Fibroblast of lung (primary cell): Measurements from ENCODE around the gene FCRL1. TPM values are rescaled to one million over a fixed set of nuclear protein-coding genes. Genes with fewer than 3 reads are reported as not detected.
A peak's percentile ranks its signal among the peaks of the same experiment; 100 is the strongest.

Experiments used
- DNase-seq, 2 donors: peaks; one replicate each; pipeline versions ENCODE4 v3.0.0 to v3.0.0-alpha.2; 2010; ENCODE audit warnings: low read depth in 2 of 2
- H2AFZ ChIP-seq: 2 replicates; pipeline ENCODE4 v1.5.1; 2012; ENCODE audit warnings: low read length, control low read depth, inconsistent platforms
- H3K27ac ChIP-seq: 2 replicates; pipeline ENCODE4 v1.5.1; 2011; ENCODE audit warnings: low read length, control low read depth; ENCODE audit not compliant: insufficient read depth
- H3K27me3 ChIP-seq: 2 replicates; pipeline ENCODE4 v1.5.1; 2011; ENCODE audit warnings: mild to moderate bottlenecking, low read length; ENCODE audit not compliant: control insufficient read depth, insufficient read depth
- H3K36me3 ChIP-seq: 2 replicates; pipeline ENCODE4 v1.5.1; 2011; ENCODE audit warnings: low read length; ENCODE audit not compliant: control insufficient read depth, insufficient read depth
- H3K4me1 ChIP-seq: 2 replicates; pipeline ENCODE4 v1.5.1; 2011; ENCODE audit warnings: low read length; ENCODE audit not compliant: control insufficient read depth, insufficient read depth; ENCODE audit errors: extremely low read depth
- H3K4me2 ChIP-seq: 2 replicates; pipeline ENCODE4 v1.5.1; 2011; ENCODE audit warnings: low read length, control low read depth; ENCODE audit not compliant: insufficient read depth; ENCODE audit errors: extremely low read depth
- H3K4me3 ChIP-seq, 4 experiments: fragments of 200-600 bp in 1 of 4; sonication (generic) in 1 of 4; replicated peaks in 1 of 4; 2 replicates each; pipeline ENCODE4 v1.5.1; 2011 to 2016; ENCODE audit warnings: low read length in 4 of 4, low read depth in 3 of 4, mild to moderate bottlenecking in 3 of 4, control low read depth in 2 of 4, inconsistent platforms in 1 of 4, mixed read lengths in 1 of 4; ENCODE audit not compliant: insufficient read depth in 1 of 4; ENCODE audit errors: control extremely low read depth in 1 of 4
- H3K79me2 ChIP-seq: 2 replicates; pipeline ENCODE4 v1.5.1; 2012; ENCODE audit warnings: mild to moderate bottlenecking, low read length, inconsistent platforms; ENCODE audit not compliant: control insufficient read depth, insufficient read depth
- H3K9ac ChIP-seq: 2 replicates; pipeline ENCODE4 v1.5.1; 2011; ENCODE audit warnings: mild to moderate bottlenecking, low read length, control low read depth; ENCODE audit not compliant: insufficient read depth
- H3K9me3 ChIP-seq: 2 replicates; pipeline ENCODE4 v1.5.1; 2012; ENCODE audit warnings: low read depth, low read length; ENCODE audit not compliant: control insufficient read depth, insufficient read depth
- H4K20me1 ChIP-seq: 2 replicates; pipeline ENCODE4 v1.5.1; 2011; ENCODE audit warnings: low read length; ENCODE audit not compliant: control insufficient read depth, insufficient read depth; ENCODE audit errors: extremely low read depth
- EZH2 ChIP-seq: IDR thresholded peaks from 2 replicates; pipeline ENCODE4 v1.5.1; 2012; ENCODE audit warnings: low read length, control low read depth, mild to moderate bottlenecking; ENCODE audit errors: missing control alignments
- polyA plus RNA-seq, 2 donors: library from polyadenylated mRNA; depleted of rRNA in 1 of 2; stranded (reverse) in 1 of 2; unstranded in 1 of 2; fragments of >200 nt; gene quantifications; 2 replicates each; pipeline ENCODE4 v1.2.1, GENCODE V29; 2011 to 2012; ENCODE audit warnings: missing spikeins in 1 of 2
- total RNA-seq: library from RNA; depleted of rRNA; stranded (reverse); fragments of >200 nt; gene quantifications from 2 replicates; pipeline ENCODE4 v1.2.1, GENCODE V29; 2014
- TF ChIP-seq, protein P1 (sequence below), 2 donors: IDR thresholded peaks in 1 of 2; conservative IDR thresholded peaks in 1 of 2; 1 replicate in 1 of 2; 2 replicates in 1 of 2; pipeline ENCODE4 v1.5.1; 2011 to 2012; ENCODE audit warnings: low read length in 2 of 2, control low read depth in 1 of 2, inconsistent platforms in 1 of 2, low read depth in 1 of 2, mild to moderate bottlenecking in 1 of 2

Gene FCRL1
- total and polyA plus RNA-seq, 2 donors (not counting 1 experiment from before 2014, with no cell fraction given) = not detected

- Histone ChIP-seq H3K79me2 (no peaks in the 10 kb centered on the region), H3K9me3 (no peaks in the 10 kb centered on the region), H3K9ac (no peak overlapping the region), H3K27me3 (no peaks in the 10 kb centered on the region), H3K4me3 (no peak overlapping the region), H3K36me3 (no peaks in the 10 kb centered on the region), H3K27ac (no peak overlapping the region), H3K4me2 (no peak overlapping the region), H3K4me1 (no peaks in the 10 kb centered on the region), H4K20me1 (no peaks in the 10 kb centered on the region), H2AFZ (no peak overlapping the region)
- DNase-seq = no peak
- TF ChIP-seq EZH2 = no peak
- TF ChIP-seq, protein P1, sequence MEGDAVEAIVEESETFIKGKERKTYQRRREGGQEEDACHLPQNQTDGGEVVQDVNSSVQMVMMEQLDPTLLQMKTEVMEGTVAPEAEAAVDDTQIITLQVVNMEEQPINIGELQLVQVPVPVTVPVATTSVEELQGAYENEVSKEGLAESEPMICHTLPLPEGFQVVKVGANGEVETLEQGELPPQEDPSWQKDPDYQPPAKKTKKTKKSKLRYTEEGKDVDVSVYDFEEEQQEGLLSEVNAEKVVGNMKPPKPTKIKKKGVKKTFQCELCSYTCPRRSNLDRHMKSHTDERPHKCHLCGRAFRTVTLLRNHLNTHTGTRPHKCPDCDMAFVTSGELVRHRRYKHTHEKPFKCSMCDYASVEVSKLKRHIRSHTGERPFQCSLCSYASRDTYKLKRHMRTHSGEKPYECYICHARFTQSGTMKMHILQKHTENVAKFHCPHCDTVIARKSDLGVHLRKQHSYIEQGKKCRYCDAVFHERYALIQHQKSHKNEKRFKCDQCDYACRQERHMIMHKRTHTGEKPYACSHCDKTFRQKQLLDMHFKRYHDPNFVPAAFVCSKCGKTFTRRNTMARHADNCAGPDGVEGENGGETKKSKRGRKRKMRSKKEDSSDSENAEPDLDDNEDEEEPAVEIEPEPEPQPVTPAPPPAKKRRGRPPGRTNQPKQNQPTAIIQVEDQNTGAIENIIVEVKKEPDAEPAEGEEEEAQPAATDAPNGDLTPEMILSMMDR (conservative IDR thresholded peaks at IDR 0.05 in 1 of 2, IDR thresholded peaks at IDR 0.05 in 1 of 2; ENCODE audit: low read depth in 1 of 2, low read length in 2 of 2) = no peak
Measured at GRCh38 chr1:157856538-157856937, 36.6 kb upstream of the FCRL1 start.

DNA sequence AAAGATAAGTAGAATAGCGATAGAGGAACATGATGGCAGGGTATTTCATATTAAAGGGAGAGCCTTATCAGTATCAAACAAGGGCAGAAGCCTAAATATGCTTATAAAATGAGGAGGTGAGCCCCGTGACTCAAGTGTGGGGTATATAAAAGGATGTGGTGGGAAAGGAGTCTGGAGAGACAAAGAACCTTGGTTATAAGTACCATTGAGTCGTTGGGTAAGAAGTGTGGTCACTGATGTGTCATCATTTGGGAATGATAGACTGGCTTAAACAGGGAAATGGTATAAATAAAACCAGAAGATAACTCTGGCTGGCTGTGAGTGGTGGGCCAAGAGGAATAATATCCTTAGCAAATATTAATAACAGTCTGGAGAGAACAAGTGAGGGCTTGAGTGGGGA is 32.6 kb upstream of the FCRL1 start:
- Histone ChIP-seq H3K9ac (no peak overlapping the region), H3K9me3 (no peaks in the 10 kb centered on the region), H3K4me3 (no peak overlapping the region), H3K27me3 (no peaks in the 10 kb centered on the region), H3K4me1 (no peaks in the 10 kb centered on the region), H3K27ac (no peak overlapping the region), H3K36me3 (no peaks in the 10 kb centered on the region), H2AFZ (no peak overlapping the region), H4K20me1 (no peaks in the 10 kb centered on the region), H3K4me2 (no peak overlapping the region), H3K79me2 (no peaks in the 10 kb centered on the region)
- TF ChIP-seq, protein P1 (conservative IDR thresholded peaks at IDR 0.05 in 1 of 2, IDR thresholded peaks at IDR 0.05 in 1 of 2; ENCODE audit: low read depth in 1 of 2, low read length in 2 of 2) = no peak
- TF ChIP-seq EZH2 = no peak
- DNase-seq = peak in 1 of 2 donors; percentile 78

DNA sequence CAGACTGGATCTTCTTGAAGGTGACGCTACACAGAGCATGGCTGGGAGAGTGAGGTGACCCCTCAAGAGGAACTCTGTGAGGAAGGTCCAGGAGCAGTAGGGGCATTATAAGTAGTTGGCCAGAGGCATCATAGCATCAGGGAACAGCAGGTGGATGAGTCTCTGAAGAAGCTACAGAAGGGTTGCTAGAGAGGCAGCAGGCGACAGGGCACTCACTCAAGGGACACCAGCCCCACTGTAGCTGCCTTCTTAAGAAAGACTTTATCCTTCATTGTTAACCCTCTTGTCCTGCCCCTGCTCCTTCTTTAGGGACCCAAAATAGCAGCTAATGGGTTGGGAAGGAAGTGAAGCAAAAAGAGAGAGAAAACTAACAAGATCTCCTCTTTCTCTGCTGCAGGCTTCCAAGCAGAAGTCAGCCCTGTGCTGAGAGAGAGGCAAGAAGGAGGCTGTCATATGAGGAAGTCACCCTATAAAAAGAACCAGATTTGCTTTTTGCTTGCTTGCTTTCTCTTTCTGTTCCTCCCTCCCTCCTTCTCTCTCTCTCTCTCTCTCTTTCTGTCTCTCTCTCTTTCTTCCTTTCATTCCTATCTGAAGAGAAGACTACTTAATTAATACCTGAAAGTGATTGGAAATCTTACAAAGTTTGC is 29.4 kb upstream of the FCRL1 start:
- H3K36me3 ChIP-seq = no peaks in the 10 kb centered on the region
- H3K4me2 ChIP-seq = no peak overlapping the region
- H4K20me1 ChIP-seq = no peaks in the 10 kb centered on the region
- H3K9me3 ChIP-seq = no peaks in the 10 kb centered on the region
- H3K79me2 ChIP-seq = no peaks in the 10 kb centered on the region
- H3K4me3 ChIP-seq = no peak overlapping the region
- H2AFZ ChIP-seq = no peak overlapping the region
- H3K27ac ChIP-seq = no peak overlapping the region
- DNase-seq = no peak
- H3K4me1 ChIP-seq = no peaks in the 10 kb centered on the region
- TF ChIP-seq EZH2 = no peak
- TF ChIP-seq, protein P1 (conservative IDR thresholded peaks at IDR 0.05 in 1 of 2, IDR thresholded peaks at IDR 0.05 in 1 of 2; ENCODE audit: low read depth in 1 of 2, low read length in 2 of 2) = no peak
- H3K9ac ChIP-seq = no peak overlapping the region
- no peaks in the 10 kb centered on the region for H3K27me3 ChIP-seq
